ENCODE results near the gene SIAH3. TPM values are rescaled to one million over a fixed set of nuclear protein-coding genes. Genes with fewer than 3 reads are reported as not detected.
"Not testable (repeated sequence)": the region's sequence is repeated elsewhere in the genome, so short reads cannot be mapped to it uniquely, and the experiment has no call there.

The SIAH3 gene
- total and polyA plus RNA-seq, 4 donors = under 0.01 TPM; not detected in 3

- H3K27me3 ChIP-seq (ENCODE audit: control insufficient read depth in 4 of 4, insufficient read depth in 4 of 4, low read length in 3 of 4) = peaks cover 0 to 3% (median 0%) of the 10 kb centered on the region in 4 donors
- WGBS = 85% methylated on average over 4 of the region's 4 CpGs
- H3K9ac ChIP-seq (ENCODE audit: low read depth in 1 of 2, low read length in 2 of 2) = no peak overlapping the region
- no peak overlapping the region for H3K27ac ChIP-seq (ENCODE audit: low read depth in 1 of 2, low read length in 2 of 2)
- no peak for TF ChIP-seq HNF4G (IDR thresholded peaks at IDR 0.05)
- no peak for TF ChIP-seq HNF4A (conservative IDR thresholded peaks at IDR 0.05)
- no peak for TF ChIP-seq RAD21 (IDR thresholded peaks at IDR 0.05)
- TF ChIP-seq FOXA2 (IDR thresholded peaks at IDR 0.05) = no peak
- no peak for TF ChIP-seq FOXA1 (IDR thresholded peaks at IDR 0.05)
- no peak for TF ChIP-seq TAF1 (conservative IDR thresholded peaks at IDR 0.05)
- no peak for TF ChIP-seq NR2F2 (IDR thresholded peaks at IDR 0.05)
- TF ChIP-seq RXRA (IDR thresholded peaks at IDR 0.05) = no peak
- TF ChIP-seq JUND (IDR thresholded peaks at IDR 0.05) = no peak
- TF ChIP-seq MAX (IDR thresholded peaks at IDR 0.05) = no peak
- TF ChIP-seq, protein P1, sequence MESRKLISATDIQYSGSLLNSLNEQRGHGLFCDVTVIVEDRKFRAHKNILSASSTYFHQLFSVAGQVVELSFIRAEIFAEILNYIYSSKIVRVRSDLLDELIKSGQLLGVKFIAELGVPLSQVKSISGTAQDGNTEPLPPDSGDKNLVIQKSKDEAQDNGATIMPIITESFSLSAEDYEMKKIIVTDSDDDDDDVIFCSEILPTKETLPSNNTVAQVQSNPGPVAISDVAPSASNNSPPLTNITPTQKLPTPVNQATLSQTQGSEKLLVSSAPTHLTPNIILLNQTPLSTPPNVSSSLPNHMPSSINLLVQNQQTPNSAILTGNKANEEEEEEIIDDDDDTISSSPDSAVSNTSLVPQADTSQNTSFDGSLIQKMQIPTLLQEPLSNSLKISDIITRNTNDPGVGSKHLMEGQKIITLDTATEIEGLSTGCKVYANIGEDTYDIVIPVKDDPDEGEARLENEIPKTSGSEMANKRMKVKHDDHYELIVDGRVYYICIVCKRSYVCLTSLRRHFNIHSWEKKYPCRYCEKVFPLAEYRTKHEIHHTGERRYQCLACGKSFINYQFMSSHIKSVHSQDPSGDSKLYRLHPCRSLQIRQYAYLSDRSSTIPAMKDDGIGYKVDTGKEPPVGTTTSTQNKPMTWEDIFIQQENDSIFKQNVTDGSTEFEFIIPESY (IDR thresholded peaks at IDR 0.05) = no peak
- TF ChIP-seq EGR1 (IDR thresholded peaks at IDR 0.05; ENCODE audit: low read depth in 2 of 2) = no peak
- TF ChIP-seq YY1 (IDR thresholded peaks at IDR 0.05) = no peak
- no peak for TF ChIP-seq SP1 (IDR thresholded peaks at IDR 0.05)
- no peak for TF ChIP-seq GABPA (IDR thresholded peaks at IDR 0.05 in 1 of 2, conservative IDR thresholded peaks at IDR 0.05 in 1 of 2)
- TF ChIP-seq REST (IDR thresholded peaks at IDR 0.05) = no peak
- TF ChIP-seq, protein P2, sequence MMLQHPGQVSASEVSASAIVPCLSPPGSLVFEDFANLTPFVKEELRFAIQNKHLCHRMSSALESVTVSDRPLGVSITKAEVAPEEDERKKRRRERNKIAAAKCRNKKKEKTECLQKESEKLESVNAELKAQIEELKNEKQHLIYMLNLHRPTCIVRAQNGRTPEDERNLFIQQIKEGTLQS (IDR thresholded peaks at IDR 0.05) = no peak
- TF ChIP-seq CTCF (IDR thresholded peaks at IDR 0.05; ENCODE audit: low read depth, low read length, missing input control) = no peak
- DNase-seq (ENCODE audit: low spot score) = no peak
- no peaks in the 10 kb centered on the region for H3K36me3 ChIP-seq (ENCODE audit: control insufficient read depth in 4 of 4, insufficient read depth in 3 of 4, low read depth in 1 of 4, low read length in 3 of 4)
- H3K4me1 ChIP-seq (ENCODE audit: control insufficient read depth in 4 of 4, insufficient read depth in 4 of 4, low read length in 3 of 4) = no peaks in the 10 kb centered on the region
- H3K4me3 ChIP-seq (ENCODE audit: low read depth in 1 of 3, low read length in 3 of 3) = no peak overlapping the region
- no peaks in the 10 kb centered on the region for H3K9me3 ChIP-seq (ENCODE audit: control insufficient read depth in 4 of 4, low read length in 3 of 4)
Measured at GRCh38 chr13:45763419-45763818, 88.1 kb downstream of the SIAH3 start.

DNA sequence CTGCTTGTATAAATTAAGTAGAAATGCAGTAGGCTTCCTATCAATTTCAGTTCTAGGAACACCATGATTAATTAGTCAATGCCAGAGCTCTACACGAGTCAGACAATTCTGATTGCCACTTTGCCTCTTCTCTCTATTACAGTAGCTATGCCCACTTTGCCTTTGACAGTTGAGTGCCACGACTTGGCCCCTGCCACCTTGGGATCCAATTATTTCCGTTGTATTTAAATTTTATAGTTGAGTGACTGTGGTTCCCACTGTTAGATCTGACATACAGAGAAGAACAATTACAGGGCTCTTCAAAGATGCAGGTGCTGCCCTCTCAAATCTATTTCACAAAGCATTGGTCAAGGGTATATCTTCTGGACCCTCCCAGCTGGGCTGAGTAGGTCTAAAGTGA is 94.0 kb downstream of the SIAH3 start:
- H3K27me3 ChIP-seq (ENCODE audit: control insufficient read depth in 4 of 4, insufficient read depth in 4 of 4, low read length in 3 of 4); H3K9ac ChIP-seq (ENCODE audit: low read depth in 1 of 2, low read length in 2 of 2); H3K36me3 ChIP-seq (ENCODE audit: control insufficient read depth in 4 of 4, insufficient read depth in 3 of 4, low read depth in 1 of 4, low read length in 3 of 4); H3K9me3 ChIP-seq (ENCODE audit: control insufficient read depth in 4 of 4, low read length in 3 of 4); DNase-seq (ENCODE audit: low spot score); H3K4me1 ChIP-seq (ENCODE audit: control insufficient read depth in 4 of 4, insufficient read depth in 4 of 4, low read length in 3 of 4); H3K4me3 ChIP-seq (ENCODE audit: low read depth in 1 of 3, low read length in 3 of 3); H3K27ac ChIP-seq (ENCODE audit: low read depth in 1 of 2, low read length in 2 of 2): not testable (repeated sequence)
- WGBS = 74% methylated on average over 3 of the region's 3 CpGs

DNA sequence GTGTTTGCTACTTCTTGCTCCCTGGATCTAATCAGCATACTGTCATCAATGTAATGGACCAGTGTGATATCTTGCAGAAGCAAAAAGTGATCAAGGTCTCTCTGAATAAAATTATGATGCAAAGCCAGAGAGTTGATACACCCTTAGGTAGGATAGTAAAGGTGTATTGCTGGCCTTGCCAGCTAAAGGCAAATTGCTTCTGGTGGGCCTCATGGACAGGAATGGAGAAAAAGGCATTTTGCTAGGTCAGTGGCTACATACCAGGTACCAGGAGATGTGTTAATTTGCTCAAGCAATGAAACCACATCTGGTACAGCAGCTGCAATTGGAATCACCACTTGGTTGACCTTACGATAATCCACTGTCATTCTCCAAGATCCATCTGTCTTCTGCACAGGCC is 95.1 kb downstream of the SIAH3 start:
- not testable (repeated sequence) for H3K4me1 ChIP-seq (ENCODE audit: control insufficient read depth in 4 of 4, insufficient read depth in 4 of 4, low read length in 3 of 4); DNase-seq (ENCODE audit: low spot score); H3K9me3 ChIP-seq (ENCODE audit: control insufficient read depth in 4 of 4, low read length in 3 of 4); H3K27me3 ChIP-seq (ENCODE audit: control insufficient read depth in 4 of 4, insufficient read depth in 4 of 4, low read length in 3 of 4); H3K27ac ChIP-seq (ENCODE audit: low read depth in 1 of 2, low read length in 2 of 2); H3K9ac ChIP-seq (ENCODE audit: low read depth in 1 of 2, low read length in 2 of 2); H3K4me3 ChIP-seq (ENCODE audit: low read depth in 1 of 3, low read length in 3 of 3); H3K36me3 ChIP-seq (ENCODE audit: control insufficient read depth in 4 of 4, insufficient read depth in 3 of 4, low read depth in 1 of 4, low read length in 3 of 4)
- 98% methylated on average over 1 of the region's 1 CpG for WGBS

Measured in liver (tissue), 9 donors.